Measurements from ENCODE around the gene APEH.
"Not testable (repeated sequence)": the region's sequence is repeated elsewhere in the genome, so short reads cannot be mapped to it uniquely, and the experiment has no call there.

GRCh38 chr3:49686769-49687423 lies 12.7 kb downstream of the APEH start:
- TF ChIP-seq, protein P1, sequence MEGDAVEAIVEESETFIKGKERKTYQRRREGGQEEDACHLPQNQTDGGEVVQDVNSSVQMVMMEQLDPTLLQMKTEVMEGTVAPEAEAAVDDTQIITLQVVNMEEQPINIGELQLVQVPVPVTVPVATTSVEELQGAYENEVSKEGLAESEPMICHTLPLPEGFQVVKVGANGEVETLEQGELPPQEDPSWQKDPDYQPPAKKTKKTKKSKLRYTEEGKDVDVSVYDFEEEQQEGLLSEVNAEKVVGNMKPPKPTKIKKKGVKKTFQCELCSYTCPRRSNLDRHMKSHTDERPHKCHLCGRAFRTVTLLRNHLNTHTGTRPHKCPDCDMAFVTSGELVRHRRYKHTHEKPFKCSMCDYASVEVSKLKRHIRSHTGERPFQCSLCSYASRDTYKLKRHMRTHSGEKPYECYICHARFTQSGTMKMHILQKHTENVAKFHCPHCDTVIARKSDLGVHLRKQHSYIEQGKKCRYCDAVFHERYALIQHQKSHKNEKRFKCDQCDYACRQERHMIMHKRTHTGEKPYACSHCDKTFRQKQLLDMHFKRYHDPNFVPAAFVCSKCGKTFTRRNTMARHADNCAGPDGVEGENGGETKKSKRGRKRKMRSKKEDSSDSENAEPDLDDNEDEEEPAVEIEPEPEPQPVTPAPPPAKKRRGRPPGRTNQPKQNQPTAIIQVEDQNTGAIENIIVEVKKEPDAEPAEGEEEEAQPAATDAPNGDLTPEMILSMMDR (IDR thresholded peaks at IDR 0.05), result not testable (repeated sequence)
- TF ChIP-seq POLR2AphosphoS5 (IDR thresholded peaks at IDR 0.05; ENCODE audit: insufficient read depth in 1 of 2, low read depth in 1 of 2); POLR2A (IDR thresholded peaks at IDR 0.05): not testable (repeated sequence)
